GM18498 (cell line): ENCODE data around the gene MX1.
"Not testable (repeated sequence)": the region's sequence is repeated elsewhere in the genome, so short reads cannot be mapped to it uniquely, and the experiment has no call there.

Source experiments
- ATAC-seq: cut with Tn5 transposase; IDR thresholded peaks from one replicate; pipeline ENCODE4 v1.9.1; 2021; ENCODE audit warnings: mild to moderate bottlenecking, moderate library complexity; ENCODE audit not compliant: unreplicated experiment

MX1 gene

GRCh38 chr21:41407541-41408460 is 18.2 kb upstream of the MX1 start:
- no peak for ATAC-seq

GRCh38 chr21:41410361-41410760 is 15.7 kb upstream of the MX1 start:
- no peak for ATAC-seq

- ATAC-seq, result no peak
Measured at GRCh38 chr21:41410767-41411448, 15.1 kb upstream of the MX1 start.

- peak; percentile 58 for ATAC-seq
Measured at GRCh38 chr21:41411449-41412089, 14.5 kb upstream of the MX1 start.

DNA sequence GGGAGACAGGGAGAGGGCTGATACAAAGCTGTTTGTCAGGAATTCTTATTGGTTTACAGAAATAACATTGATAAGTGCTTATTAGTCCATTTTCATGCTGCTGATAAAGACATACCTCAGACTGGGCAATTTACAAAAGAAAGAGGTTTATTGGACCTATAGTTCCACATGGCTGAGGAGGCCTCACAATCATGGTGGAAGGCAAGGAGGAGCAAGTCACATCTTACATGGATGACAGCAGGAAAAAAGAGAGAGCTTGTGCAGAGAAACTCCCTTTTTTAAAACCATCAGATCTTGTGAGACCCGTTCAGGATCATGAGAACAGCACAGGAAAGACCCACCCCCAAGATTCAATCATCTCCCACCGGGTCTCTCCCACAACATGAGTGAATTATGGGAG is 8.5 kb upstream of the MX1 start:
- ATAC-seq, result not testable (repeated sequence)

GRCh38 chr21:41418393-41418792 is 7.6 kb upstream of the MX1 start:
- ATAC-seq, result no peak

- no peak for ATAC-seq
Measured at GRCh38 chr21:41418956-41419680, 6.9 kb upstream of the MX1 start.

GRCh38 chr21:41419921-41420862 is 5.8 kb upstream of the MX1 start:
- ATAC-seq, result peak; percentile 75

- ATAC-seq, result not testable (repeated sequence)
Measured at GRCh38 chr21:41420998-41421397, 5.0 kb upstream of the MX1 start.

DNA sequence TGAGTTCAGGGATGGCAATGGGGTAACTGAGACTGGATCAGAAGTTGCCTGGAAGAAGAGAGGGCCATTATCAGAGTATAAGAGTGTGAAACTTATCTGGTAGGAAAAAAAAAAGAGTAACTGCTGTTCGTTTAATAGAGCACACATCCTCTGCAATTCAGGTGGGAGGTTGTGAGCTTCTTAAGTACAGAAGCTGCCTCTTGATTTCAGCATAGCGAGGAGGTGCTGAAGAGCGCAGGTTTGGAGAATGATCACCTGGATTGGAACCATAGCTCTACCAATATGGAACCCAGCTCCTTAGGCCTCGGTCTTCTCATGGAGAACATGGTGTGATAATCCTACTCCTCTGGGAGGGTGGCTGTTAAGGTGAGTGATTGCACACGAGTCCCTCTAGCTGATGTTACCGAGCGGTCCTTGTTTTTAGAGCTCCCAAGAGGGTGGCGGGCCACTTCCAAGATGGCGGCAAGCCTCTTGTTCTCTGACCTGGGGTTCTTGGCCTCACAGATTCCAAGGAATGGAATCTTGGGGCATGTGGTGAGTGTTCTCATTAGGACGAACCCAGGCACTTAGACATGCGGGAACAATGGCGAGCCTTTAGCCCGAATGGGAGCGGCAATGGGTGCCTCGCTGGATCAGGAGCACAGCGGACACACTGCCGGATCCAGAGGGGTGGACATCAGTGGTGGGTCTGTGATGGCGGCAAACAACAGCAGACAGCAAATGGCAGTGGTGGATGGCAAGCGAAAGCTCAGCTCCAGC is 3.3 kb upstream of the MX1 start:
- no peak for ATAC-seq

DNA sequence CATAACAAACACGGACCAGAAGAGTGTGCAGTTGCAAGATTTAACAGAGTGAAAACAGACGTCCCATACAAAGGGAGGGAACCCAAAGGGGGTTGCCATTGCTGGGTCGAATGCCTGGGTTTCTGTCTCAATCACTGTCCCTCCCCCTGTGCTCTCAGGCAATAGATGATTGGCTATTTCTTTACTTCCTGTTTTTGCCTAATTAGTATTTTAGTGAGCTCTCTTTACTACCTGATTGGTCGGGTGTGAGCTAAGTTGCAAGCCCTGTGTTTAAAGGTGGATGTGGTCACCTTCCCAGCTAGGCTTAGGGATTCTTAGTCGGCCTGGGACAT is 2.8 kb upstream of the MX1 start:
- not testable (repeated sequence) for ATAC-seq

GRCh38 chr21:41425588-41425953 is 468 bp upstream of the MX1 start:
- ATAC-seq, result no peak

DNA sequence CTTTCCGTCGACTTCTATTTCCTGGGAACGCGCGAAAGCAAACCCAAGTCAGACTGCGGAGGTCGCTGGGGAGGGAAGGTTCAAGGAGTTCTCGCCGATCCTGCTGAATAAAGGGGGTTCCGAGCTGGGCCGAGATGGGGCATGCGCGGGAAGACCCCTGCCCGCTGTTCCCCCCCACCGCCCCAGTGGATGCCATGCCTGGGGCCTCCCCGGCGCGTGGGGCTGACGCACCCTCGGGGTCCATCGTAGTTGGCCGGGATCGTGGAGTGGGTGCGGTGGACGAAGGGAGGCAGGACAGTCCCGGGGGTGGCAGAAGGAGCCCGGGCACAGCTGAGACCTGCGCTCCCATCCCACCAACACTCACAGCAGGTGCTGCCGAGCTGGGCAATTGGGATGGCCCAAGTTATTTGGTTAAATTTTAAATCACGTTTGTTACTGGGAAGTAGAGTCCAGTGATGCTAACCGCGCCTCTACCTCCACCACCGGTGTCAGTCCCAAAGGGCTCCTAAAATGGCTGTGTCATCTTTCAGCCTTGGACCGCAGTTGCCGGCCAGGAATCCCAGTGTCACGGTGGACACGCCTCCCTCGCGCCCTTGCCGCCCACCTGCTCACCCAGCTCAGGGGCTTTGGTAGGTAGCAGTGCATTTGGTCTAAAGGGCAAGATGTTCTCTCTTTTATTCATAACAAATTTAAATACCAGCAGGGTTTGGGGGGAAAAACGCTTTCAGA is 801 bp downstream of the MX1 start:
- ATAC-seq, result no peak

DNA sequence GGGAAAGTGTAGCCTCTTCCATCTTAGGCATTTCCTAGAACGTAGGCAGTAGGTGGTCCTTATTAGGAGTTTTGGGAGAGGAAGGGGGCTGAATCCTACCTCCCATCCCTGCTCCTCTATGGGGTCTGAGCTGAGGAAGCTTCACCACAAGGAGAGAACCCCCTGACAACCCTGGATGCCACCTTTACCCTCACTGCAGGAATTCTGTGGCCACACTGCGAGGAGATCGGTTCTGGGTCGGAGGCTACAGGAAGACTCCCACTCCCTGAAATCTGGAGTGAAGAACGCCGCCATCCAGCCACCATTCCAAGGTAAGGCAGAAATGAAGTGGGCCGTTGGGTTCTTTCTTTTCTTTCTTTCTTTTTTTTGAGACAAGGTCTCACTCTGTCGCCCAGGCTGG is 1.5 kb downstream of the MX1 start:
- ATAC-seq, result no peak

GRCh38 chr21:41428311-41428710 is 2.3 kb downstream of the MX1 start:
- no peak for ATAC-seq

DNA sequence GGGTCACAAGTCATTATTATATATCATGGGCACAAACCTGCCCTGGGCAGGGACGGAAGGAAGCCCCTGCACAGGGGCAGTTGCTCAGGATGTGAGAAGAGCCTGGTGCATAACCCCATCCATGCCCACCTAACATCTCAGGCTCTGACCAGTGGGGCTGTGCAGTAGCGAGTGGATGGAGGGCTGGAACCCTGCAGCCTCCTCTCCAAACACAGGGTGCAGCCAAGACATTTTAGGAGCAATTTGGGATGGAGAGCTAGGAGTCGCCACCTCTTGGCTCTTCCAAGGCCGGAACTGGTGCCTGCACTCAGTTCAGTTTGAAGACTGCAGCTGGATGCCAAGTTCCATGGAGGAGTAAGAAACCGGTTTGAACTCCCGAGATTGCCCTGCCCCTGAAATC is 2.8 kb downstream of the MX1 start:
- no peak for ATAC-seq

GRCh38 chr21:41429305-41429704 is 3.3 kb downstream of the MX1 start:
- ATAC-seq, result no peak

DNA sequence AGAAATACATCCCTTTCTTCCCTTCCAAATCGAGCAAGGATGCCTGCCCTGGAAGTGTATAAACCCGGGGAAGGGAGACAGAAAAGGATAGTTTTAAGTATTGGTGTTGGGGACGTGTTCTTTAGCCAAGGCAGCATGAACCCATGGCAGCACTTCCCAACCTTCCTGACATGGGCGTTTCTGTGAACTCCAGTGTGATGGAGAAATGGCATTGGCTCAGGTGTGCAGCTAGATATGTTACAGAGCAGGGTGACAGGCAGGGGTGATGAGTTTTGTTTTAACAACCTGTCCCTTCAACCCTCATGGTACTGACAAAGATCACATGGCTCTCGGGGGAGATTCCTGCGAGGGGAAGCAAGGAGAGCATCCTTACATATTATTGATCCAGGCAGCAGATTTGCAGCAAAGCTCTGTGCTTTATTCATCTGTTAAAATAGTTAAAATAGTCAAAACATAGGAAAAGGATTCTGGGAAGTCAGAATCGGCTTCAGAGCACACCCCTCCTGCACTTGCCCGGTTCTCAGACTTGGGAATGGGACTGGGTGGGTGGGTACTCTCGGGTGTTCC is 4.0 kb downstream of the MX1 start:
- ATAC-seq, result no peak
